NCI-H82 treated with DMSO at 0.1 percent for 48 hours (cell line): Measurements from ENCODE around the gene FTO.
"Not testable (repeated sequence)": the region's sequence is repeated elsewhere in the genome, so short reads cannot be mapped to it uniquely, and the experiment has no call there.

Experiments used
- DNase-seq: peaks from one replicate; lab custom pipeline; 2025; ENCODE audit not compliant: unreplicated experiment; lab: John Stamatoyannopoulos, UW

The FTO gene

DNA sequence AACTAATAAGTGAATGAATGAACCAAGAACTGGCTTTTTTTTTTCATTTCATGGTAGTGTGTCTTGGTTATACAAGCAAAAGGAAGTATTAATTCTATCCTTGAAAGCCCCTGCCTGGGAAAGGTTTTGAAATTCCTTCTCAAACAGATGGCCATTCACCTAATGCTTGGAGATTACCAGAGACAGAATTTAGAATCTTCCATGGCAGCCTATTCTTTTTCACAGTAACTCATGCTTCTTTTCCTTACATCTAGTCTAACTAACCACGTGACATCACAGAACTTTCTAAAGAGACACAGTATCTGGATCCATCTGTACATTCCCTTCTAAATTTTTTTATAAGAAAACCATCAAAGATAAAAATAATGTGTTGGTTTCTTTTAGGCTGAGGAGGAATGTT is 151.6 kb downstream of the FTO start:
- no peak for DNase-seq

DNA sequence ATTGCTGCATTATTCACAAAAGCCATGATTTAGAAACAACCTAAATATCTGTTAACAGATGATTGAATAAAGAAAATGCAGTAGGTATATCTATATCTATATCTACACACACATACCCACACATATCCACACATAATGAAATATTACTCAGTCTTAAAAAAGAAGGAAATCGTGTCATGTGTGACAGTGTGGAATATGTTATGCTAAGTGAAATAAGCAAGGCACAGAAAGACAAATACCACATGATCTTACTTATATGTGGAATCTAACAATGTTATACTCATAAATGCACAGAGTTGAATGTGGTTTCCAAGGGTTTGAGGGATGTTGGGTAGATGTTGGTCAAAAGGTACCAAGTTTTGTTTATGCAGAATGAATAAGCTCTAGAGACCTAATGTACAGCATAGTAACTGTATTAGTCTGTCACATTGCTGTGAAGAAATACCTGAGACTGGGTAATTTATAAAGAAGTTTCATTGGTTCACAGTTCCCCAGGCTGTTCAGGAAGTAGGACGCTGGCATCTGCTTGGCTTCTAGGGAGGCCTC is 156.1 kb downstream of the FTO start:
- no peak for DNase-seq

DNA sequence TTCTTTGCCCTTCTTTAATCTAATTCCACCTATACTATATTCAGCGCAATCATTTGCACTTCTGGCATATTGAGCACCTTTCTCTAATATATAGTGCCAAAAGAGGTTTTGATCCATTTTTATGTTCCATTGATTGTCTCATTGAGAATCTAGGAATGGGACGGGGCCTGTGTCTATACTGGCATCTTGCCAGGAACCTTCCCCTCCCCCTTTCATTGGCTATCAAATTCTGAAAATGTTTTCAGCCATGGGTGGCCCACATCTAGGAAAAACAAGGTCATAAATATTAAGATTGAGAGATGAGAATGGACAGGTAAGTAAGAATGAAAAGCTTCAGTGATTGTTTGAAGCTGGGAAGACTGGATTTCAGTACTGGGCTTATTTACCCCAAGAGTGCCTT is 159.9 kb downstream of the FTO start:
- no peak for DNase-seq

DNA sequence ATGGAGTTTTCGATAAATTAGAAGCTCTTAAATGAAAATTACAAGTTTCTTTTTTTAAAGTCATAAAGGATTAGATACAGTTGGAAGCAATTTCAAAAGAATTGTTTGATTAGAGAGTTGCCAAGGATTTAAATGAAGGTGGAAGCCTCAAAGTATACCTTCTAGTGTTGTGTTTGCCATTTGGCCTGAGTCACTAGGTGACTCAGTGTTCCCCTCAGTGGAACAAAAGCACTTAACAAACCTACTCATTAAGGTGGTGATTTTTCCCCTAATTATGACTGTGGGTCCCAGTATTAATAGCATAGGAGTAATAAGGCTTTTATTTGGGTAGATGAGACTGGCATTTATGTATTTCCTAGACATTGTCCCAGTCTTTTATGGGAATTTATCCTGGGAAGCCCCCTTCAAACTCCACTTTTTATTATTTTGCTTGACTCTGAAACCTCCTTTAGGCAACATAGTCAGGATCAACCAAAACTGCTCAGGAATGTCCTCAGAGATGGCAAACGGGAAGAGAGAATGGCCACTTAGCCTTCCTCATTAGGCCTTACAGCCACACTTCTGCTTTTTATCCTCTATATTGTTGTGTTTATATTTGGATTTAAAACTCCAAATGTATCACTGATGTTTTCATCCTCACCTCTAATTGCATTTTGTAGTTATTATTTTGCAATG is 161.0 kb downstream of the FTO start:
- DNase-seq: no peak

DNA sequence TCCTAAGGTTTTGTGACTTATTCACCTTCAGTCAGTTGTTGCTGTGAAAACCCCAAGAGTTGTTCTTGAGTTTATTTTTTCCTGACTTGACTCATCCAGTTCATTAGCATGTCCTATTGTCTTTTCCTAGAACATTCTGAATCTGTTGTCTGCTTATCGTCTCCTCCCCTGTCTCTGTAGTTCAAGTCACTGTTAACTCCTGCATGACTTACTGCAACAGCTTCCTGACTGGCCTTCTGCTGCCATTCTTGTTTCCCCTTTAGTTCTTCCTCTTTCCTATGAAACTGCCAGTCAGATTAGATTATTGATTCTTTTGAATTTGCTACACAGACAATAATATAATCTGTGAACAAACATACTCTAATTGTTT is 161.5 kb downstream of the FTO start:
- DNase-seq: no peak

DNA sequence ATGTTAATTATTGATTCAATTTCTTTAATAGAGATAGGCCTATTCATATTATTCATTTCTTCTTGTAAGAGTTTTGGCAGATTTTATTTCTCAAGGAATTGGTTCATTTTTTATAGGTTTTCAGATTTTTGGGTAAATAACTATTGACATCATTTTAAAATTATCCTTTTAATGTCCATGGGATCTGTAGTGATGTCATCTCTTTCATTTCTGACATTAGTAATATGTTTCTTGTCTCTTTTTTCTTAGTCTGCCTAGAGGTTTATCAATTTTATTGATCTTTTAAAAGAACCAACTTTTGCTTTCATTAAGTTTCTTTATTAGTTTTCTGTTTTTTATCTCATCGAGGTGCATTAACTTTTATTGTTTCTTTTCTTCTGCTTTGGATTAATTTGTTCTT is 162.6 kb downstream of the FTO start:
- DNase-seq: no peak

DNA sequence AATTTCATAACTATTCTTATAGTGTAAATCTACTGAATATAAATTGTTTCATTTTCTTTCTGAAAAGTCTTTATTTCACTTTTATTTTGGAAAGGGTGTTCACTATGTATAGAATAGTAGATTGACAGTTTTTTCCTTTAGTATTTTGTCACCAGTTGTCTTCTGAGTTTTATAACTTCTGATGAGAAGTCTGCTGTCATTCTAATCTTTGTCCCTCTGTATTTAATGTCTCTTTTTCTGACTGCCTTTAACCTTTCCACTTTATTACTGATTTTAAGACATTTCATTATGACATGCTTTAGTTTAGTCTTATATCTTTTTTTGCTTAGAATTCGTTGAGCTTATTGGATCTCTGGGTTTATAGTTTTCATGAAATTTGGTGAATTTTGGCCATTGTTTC is 166.9 kb downstream of the FTO start:
- no peak for DNase-seq

DNA sequence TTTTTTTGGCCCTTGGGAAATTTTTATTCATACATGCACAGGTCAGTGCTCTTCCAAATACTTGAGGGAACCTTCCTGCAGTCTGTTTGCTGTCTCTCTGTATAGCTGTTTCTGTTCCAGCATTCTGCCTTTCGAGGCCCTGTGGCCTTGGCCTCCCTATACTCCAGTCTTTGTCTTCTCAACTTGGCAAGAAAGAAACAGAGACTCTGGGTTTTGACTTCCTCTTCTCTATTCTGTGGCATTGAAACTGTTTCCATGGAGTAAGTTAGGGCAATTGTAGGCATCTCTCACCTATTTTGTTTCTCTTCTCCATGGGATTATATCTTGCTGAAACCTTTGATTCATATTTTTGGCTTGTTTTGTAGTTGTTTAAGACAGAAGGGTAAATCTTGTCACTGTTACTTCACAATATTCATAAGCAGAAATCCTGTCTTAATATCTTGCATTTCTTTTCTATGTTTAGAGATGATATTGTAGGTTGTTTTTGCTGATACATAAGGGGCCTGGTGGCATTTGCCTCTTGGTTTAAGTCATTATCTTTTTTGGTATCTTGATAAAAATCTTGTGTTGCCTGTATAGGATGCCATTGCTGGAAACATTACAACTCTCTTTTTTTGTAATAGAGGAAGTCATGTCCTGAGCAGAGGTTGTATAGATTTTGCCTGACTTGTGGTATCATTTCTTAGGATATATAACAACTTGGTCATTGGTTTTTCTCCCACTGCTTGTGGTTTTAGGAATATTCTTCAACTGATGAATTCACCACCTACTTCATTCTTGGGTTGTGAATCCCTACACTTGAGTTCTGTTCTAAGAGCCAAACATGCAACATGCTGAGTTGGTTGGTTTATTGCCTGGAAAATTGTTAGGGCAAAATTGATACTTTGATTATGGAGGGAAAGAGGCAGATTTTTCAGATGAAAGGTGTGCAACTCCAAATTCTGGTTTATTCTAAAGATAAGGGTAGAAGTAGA is 168.6 kb downstream of the FTO start:
- DNase-seq: no peak

DNA sequence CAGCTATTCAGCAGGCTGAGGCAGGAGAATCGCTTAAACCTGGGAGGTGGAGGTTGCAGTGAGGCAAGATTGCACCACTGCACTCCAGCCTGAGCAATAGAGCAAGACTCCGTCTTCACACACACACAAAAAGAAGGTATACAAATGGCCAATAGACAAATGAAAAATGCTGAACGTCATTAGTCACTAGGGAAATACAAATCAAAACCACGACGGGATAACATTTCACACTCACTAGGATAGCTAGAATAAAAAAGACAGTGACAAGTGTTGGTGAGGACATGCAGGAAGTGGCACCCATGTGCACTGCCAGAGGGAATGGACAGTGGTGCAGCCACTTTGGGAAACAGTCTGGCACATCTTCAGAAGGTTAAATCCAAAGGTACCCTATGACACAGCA is 172.9 kb downstream of the FTO start:
- no peak for DNase-seq

DNA sequence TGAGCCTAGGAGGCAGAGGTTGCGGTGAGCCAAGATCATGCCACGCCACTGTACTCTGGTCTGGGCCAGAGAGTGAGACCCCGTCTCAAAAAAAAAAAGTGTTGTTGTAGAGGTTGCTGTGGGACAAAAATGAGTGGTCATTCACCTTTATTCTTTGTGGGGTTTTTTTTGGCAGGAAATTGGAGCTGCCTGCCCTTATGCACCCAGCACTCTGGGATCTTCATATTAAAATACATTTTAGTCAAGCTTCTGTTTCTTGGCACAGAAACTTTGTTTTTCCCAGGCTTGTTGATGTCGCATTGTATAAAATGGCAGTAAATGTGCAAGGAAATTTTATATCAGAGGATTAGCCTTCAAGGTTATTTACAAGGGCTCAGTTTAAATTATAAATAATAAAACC is 174.3 kb downstream of the FTO start:
- no peak for DNase-seq

DNA sequence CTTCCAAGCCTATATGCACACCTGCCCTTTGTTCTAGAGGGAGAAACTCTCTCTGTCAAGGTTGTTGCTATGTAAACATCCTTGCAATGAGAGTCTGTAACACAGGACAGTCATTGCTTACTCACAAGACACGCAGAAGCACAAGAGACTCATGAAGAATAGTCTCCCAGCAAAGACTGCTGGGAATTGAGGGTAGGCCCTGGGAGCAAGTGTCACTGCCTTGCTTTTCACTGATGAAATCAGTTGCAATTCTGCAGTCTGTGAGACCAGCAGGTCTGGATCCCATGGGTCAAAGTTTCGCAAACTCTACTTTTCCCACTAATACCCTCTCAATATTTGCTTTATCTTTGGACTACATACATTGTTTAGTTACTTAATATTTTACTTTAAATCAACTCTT is 177.4 kb downstream of the FTO start:
- DNase-seq: no peak

DNA sequence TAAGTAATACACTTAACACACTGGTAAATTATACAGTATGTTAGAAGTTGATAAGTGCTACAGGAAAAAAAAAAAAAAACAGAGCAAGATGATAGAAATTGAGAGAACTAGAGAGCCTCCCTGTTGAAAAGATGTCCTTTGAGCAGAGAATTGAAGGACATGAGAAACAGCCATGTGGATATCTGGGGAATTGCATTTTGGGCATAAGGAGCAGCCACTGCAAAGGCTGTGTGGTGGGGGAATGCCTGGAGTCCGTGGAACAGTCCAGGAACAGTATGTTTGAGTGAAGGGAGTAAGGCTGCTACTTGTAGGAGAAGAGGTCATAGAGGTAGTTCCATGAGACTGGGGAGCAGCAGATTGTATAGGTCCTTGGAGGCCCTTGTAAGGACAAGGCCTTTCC is 178.4 kb downstream of the FTO start:
- DNase-seq: no peak

DNA sequence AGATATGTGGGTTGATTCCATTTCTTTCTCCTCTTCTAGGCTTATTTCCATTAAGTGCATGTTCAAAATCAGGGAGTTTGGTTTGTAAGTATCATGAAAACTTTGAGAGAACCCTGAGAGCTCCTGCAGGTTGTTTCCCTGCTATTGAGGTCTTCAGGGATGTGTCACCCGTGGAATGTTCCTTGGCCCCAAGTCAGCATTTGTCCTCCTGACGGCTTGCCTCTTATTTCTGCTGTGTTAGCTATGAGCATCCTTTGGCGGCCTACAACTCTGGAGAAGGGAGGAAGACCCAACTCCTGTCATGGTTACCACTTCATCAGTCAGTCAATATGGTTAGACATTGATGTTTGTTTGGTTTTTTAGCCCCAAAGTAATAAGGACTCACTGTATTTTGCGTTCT is 180.8 kb downstream of the FTO start:
- DNase-seq: no peak

DNA sequence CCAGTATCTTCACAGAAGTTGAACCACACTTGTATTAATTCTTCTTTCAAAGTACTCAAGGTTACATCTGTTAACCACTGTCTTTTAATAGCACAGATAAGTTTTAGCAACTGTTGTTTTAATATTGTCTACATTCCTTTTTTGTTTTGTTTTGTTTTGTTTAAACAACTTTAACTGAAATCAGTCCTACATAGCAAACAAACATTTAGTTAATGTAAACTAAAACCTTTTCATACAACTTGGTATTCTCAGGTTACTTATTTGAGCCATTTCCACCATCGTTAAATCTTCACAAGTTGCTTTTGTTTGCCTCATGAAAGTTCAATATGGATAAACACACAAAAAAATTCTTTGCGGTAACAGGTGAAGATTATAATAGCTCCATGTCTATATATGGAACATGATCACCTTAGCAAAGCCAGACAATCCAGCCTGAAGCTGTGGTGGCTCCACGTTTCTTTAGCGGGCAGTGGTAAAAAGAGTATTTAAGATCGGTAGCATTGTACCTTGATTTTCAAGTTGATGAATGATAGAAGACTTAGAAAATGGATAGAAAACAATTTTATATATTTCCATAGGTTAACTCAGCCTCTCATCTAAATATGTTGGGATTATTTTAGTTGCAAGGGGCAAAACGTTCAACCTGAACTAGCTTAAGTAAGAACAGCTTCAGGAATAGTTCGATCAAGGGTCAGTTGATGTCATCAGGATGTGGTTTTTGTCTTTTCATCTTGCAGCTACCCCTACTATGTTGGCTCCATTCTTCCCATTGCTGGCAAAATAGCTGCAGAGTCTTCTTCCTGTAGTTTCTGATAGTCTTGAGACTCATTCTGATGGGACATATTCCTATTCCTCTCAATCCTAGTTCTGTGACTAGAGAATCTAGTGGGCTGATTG is 182.8 kb downstream of the FTO start:
- no peak for DNase-seq

DNA sequence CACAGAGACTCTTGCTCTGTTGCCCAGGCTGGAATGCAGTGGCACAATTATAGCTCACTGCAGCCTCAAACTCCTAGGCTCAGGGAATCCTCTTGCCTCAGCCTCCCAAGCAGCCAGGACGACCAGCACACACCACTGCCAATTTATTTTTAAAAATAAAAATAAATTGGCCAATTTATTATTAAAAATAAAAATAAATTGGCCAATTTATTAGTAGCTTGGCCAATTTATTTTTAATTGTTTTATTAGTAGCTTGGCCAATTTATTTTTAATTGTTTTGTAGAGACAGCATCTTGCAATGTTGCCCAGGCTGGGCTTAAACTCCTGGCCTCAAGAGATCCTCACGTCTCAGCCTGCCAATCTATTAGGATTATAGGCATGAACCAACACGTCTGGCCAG is 184.3 kb downstream of the FTO start:
- no peak for DNase-seq

DNA sequence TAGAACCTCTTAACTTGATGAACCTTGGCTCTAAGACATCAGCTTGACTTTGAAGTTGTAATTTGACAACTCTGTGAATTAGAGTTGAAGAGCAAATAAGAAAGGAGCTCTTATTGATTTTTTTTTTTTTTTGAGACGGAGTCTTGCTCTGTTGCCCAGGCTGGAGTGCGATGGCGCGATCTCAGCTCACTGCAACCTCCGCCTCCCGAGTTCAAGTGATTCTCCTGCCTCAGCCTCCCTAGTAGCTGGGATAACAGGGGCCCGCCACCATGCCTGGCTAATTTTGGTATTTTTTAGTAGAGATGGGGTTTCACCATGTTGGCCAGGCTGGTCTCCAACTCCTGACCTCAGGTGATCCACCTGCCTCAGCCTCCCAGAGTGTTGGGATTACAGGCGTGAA is 186.9 kb downstream of the FTO start:
- DNase-seq: not testable (repeated sequence)

DNA sequence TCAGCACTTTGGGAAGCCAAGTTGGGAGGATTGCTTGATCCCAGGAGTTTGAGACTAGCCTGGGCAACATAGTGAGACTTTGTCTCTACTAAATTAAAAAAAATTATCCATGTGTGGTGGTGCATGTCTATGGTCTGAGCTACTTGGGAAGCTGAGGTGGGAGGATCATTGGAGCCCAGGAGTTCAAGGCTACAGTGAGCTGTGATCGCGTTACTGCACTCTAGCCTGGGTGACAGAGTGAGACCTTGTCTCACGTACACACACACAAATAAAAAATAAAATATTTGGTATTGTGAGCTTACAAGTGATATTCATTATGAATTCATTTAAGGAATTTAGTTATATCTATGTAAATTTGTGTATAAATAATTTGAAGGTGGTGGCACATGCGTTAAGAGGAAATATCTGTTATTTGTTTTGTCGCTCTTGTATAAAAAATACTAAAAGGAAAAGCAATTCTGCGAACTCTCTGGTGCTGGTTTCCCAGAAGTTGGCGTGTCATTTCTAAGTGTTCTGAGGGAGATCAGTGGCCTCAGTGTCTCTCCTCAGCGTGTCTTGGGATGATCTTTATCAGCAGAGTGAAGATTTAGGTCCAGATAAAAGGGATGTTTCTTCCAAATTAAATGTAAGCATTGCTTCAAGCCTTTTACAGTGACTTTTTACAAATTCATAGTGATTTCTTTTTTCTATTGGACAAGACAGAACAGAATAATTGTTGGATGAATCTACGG is 187.6 kb downstream of the FTO start:
- DNase-seq: no peak

DNA sequence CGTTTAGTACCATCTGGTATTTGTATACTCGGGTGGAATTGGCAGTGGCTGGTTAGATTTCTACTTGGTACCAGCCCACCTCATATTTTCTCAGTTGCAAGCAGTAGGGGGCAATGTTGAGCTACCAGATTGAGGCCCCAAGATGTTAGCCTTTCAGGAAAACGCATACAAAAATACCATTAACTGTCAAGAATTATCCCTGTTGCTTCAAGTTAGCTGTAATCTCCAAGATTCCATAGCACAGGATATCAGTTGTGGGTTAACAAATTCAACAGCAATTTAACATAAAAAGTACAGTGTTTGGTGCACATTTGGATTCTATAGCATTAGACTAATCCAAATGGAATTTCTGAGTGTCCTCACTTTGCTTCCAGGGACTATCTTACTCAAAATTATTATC is 188.2 kb downstream of the FTO start:
- DNase-seq: peak; percentile 12

DNA sequence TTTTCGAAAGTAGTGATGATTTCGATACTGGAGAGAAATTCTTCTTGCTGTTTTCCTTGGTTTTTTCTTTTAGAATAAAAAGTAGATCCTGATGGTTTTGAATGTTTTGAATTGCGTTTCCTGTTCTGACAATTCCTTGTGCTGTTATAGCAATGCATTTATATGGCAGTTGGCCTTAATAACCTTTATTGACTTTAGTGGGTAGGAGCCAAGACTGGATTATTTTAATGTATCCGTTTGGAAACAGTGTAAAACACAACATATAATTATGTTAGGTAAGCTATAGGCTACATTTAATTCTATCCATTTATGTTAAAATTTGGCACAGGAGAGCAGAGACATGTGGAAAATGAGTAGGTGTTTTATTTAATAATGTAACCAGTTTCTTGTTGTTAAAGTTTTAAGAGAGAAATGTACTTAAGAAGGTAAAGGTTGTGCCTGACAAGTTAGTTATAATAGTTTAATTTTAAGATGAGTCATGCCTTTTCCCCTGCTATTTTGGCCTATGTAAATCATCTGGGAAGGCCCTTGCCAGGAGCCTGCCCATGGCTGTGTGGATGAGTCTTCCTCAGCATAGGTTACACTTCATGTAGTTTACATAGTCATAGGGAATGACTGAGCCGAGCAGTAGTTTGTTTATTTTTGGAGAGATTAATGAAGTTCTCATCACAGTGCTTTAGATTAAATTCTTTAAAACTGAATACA is 189.9 kb downstream of the FTO start:
- no peak for DNase-seq

DNA sequence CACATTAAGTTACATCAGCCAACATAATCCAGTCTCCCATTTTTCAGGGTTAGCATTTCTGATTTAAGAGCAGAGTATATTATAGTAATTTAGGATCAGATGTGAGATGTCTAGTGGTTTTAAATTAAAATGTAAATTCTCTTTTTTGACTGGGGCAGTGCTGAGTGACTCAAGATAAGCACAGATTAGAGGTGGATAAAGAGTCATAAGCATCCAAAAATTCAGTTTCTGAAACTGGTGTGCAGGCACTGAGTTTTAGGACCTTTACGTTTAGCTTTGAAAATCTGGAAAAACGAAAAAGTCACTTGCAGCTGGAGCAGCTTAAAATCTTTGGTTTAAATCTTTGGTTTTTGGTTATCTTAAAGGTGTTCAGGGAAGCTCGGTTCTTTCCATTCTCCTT is 190.7 kb downstream of the FTO start:
- DNase-seq: no peak
